Urinary bladder (tissue), 4 donors: ENCODE results near the gene INAFM1. TPM values are rescaled to one million over a fixed set of nuclear protein-coding genes. Genes with fewer than 3 reads are reported as not detected.
A peak's percentile ranks its signal among the peaks of the same experiment; 100 is the strongest.
"Not testable (repeated sequence)": the region's sequence is repeated elsewhere in the genome, so short reads cannot be mapped to it uniquely, and the experiment has no call there.

Experiments
- DNase-seq: peaks from one replicate; pipeline ENCODE4 v3.0.0-alpha.2; 2015; ENCODE audit errors: extremely low spot score
- H3K27ac ChIP-seq: one replicate; pipeline ENCODE4 v1.5.1; 2013; ENCODE audit warnings: low read depth, mild to moderate bottlenecking, moderate library complexity
- H3K36me3 ChIP-seq: one replicate; pipeline ENCODE4 v1.6.1; 2013; ENCODE audit warnings: mild to moderate bottlenecking, moderate library complexity; ENCODE audit not compliant: insufficient read depth
- H3K4me1 ChIP-seq: one replicate; pipeline ENCODE4 v1.6.1; 2013; ENCODE audit warnings: mild to moderate bottlenecking, moderate library complexity; ENCODE audit not compliant: insufficient read depth
- H3K4me3 ChIP-seq: one replicate; pipeline ENCODE4 v1.5.1; 2013; ENCODE audit warnings: low read depth, low read length
- WGBS: extraction: QIAGEN DNeasy Blood & Tissue Kit; methylation state at CpG from one replicate; pipeline ENCODE4 v1.1.7; 2013; 5-methylcytosine and 5-hydroxymethylcytosine counted together
- polyA plus RNA-seq: library from polyadenylated mRNA; stranded (reverse); fragments of 200-250 nt; gene quantifications from one replicate; pipeline ENCODE4 v1.2.3, GENCODE V29; 2013
- total RNA-seq: library from RNA; depleted of rRNA; stranded (reverse); fragments of >200 nt; gene quantifications from one replicate; pipeline ENCODE4 v1.2.3, GENCODE V29; 2014
- donor health status: healthy with polysubstance abuse.
- donor health status: healthy.

Gene INAFM1
- total and polyA plus RNA-seq, 2 donors, result 2.8 to 32.0 TPM

DNA sequence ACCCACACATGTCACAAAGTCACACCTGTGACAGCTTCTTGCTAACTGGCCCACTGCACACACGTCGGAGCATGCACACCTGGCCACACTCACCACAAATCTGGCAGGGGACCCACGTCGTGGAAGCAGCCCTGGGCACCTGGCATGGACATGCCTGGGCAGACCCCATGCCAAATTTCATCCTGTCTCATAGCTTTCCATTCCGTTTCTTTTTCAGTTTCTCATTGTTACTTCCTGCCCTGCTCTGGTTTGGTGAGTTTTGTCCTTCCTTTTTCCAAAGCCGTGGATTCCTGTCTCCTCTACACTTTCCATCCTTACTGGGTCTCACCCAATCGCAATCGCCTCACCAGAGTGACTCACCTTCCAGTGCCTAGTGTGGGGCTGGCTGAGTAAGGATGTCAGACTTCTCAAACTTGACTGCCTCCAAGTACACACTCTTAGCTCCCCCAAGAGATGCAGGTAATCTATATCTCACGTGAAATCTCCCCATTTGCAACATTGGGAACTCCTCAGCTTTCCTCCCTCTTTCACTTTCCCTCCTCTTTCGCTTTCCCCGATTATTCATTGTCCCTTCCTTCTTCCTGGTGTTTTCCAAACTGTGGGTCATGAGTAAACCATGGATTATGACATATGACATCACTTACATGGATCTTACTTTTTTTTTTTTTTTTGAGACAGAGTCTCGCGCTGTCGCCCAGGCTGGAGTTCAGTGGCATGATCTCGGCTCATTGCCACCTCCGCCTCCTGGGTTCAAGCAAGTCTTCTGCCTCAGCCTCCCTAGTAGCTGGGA lies 42.1 kb upstream of the INAFM1 start:
- no peaks in the 10 kb centered on the region for H3K4me1 ChIP-seq
- H3K27ac ChIP-seq, result peak overlapping the region; percentile 3
- no peak for DNase-seq
- WGBS, result 55% methylated on average over 16 of the region's 16 CpGs
- no peaks in the 10 kb centered on the region for H3K36me3 ChIP-seq
- no peak overlapping the region for H3K4me3 ChIP-seq

DNA sequence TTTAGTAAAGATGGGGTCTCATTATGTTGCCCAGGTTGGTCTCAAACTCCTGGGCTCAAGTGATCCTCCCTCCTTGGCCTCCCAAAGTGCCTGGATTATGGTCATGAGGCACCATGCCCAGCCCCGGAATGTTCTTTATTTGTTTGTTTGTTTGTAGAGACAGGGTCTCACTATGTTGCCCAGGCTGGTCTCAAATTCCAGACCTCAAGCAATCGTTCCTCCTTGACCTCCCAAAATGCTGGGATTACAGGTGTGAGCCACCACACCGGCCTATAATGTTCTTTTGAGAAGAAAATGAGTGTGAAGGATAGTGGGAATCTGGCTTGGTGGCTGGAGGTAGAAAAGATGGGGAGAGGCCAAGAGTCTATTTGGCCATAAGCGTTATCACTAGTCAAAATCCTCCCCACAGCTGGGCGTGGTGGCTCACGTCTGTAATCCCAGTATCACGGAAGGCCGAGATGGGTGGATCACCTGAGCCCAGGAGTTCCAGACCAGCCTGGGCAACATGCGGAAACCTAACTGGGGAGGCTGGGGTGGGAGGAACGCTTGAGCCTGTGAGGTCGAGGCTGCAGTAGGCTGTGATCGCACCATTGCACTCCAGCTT lies 38.5 kb upstream of the INAFM1 start:
- WGBS, result 84% methylated on average over 12 of the region's 12 CpGs

DNA sequence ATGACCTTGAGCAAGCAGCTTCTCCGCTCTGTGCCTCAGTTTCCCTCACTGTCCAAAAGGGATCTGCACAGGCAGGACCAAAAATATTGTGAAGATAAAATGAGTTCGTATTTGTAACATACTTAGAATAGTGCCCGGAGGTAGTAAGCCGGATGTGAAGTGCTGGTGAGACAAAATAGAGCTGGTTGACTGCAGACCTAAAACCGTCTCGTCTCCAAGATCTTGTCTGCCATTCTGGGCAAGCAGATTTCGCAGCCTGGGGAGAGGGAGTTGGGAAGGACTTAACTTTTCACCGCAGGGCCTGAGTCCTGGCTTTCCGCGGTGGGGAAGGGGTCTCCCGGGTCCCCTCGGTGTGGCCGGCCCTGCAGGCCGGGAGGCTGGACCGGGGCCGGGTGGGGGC lies 35.5 kb upstream of the INAFM1 start:
- peak overlapping the region; percentile 6 for H3K27ac ChIP-seq
- no peaks in the 10 kb centered on the region for H3K36me3 ChIP-seq
- 9% methylated on average over 16 of the region's 16 CpGs for WGBS
- H3K4me3 ChIP-seq, result peak overlapping the region; percentile 20
- no peak for DNase-seq
- no peaks in the 10 kb centered on the region for H3K4me1 ChIP-seq

More for the DNA sequence above, 38.5 kb upstream of the INAFM1 start:
- H3K4me1 ChIP-seq, result no peaks in the 10 kb centered on the region
- DNase-seq, result no peak
- no peaks in the 10 kb centered on the region for H3K36me3 ChIP-seq
- H3K27ac ChIP-seq, result no peak overlapping the region
- no peak overlapping the region for H3K4me3 ChIP-seq

DNA sequence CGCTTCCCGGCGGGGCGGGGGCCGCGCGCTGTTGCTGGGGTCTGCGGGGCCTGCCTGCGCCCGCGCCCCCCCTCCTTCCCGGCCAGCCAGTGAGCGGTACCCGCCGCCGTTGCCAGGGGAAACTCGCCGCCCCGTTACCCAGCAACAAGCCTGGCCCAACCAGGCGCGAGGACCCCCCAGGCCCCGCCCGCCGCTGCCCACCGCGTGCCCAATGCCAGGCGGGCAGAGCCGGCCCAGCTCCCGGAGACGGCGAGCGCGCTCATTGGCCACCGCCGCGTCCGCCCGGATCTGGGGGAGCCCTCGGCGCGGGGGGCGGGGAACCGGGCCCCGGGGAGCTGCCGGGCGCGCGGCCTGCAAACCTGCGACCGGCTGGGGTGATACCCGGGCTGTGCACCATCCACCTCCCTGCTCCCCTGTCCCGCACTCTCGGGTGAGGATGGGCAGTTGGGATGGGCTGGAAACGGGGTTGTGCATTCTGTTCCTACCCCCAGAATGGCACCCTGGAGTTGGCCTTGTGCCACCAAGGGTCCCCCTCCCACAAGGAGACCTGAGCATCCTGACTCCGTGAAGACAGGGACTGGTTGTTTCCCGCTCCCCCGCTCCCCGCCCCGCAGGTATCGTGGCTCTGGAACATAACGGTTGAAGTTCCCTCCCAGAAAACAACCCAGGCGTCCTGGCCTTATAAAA lies 34.9 kb upstream of the INAFM1 start:
- Histone ChIP-seq H3K36me3 (no peaks in the 10 kb centered on the region), H3K4me1 (no peaks in the 10 kb centered on the region), H3K4me3 (peak overlapping the region; percentile 20), H3K27ac (no peak overlapping the region)
- DNase-seq, result no peak
- WGBS, result 3% methylated on average over 62 of the region's 62 CpGs

DNA sequence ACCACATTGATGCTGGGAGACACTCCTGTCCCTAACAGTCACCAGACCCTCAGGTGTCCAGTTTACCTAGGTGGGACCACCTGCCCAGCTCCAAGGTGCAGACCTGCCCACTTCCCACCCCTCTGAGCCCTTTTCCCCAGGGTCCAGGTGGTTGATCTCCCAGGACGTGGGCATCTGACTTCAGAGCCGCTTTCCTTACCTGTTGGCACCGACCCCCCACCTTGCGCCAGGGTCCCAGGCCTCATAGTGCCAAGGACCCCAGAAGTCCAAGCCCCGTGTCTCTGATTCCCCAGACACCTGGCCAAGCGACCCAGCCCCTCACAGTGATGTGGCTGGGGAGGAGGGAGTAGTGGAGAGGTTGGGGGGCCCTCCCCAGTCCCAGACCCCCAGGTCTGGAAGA lies 34.1 kb upstream of the INAFM1 start:
- WGBS, result 66% methylated on average over 6 of the region's 6 CpGs
- no peaks in the 10 kb centered on the region for H3K4me1 ChIP-seq

DNA sequence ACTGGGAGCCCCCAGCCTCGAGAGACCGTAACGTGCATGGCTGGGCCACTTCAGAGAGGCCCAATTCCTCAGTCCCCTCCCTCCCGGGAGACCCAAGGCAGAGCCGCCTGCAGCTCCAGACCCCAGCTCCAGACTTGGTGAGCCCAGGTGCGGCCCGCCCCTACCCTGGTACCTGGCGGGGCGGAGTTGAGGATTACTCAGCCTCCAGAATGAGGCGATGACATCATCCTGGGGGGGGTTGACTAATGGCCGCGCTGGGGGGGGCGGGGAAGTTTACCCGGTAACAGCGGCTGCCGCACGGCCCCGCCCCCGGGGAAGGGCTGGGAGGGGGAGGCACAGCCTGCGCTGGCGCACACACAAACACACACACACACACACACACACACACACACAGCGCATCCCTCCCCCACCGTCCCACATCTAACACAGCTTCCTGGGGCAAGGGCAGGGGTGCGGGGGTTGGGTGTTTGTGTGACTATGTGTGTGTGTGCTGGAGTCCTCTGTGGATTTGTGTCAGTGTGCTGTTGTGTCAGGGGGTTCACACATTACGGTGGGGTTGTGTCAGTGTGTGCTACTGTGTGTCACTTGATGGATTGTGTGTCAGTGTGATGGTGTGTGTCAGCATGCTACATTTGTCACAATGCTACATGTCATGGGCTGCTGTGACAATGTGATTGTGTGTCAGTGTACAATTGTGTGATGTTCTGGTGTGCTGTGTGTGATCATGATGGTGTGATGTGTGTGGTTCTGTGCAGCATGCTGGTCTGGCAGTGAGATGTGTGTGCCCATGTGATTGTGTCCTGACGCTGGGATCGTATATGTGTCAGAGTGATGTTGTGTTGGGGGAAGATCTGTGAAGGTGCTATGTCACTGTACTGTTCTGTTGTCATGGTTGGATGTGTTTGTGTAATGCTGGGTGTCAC lies 33.4 kb upstream of the INAFM1 start:
- no peak overlapping the region for H3K27ac ChIP-seq
- no peaks in the 10 kb centered on the region for H3K4me1 ChIP-seq
- H3K36me3 ChIP-seq, result no peaks in the 10 kb centered on the region
- no peak overlapping the region for H3K4me3 ChIP-seq
- DNase-seq, result no peak
- whole genome bisulfite sequencing, result 9% methylated on average over 27 of the region's 27 CpGs

More for the DNA sequence above, 34.1 kb upstream of the INAFM1 start:
- Histone ChIP-seq H3K27ac (no peak overlapping the region), H3K36me3 (no peaks in the 10 kb centered on the region), H3K4me3 (no peak overlapping the region)
- no peak for DNase-seq

DNA sequence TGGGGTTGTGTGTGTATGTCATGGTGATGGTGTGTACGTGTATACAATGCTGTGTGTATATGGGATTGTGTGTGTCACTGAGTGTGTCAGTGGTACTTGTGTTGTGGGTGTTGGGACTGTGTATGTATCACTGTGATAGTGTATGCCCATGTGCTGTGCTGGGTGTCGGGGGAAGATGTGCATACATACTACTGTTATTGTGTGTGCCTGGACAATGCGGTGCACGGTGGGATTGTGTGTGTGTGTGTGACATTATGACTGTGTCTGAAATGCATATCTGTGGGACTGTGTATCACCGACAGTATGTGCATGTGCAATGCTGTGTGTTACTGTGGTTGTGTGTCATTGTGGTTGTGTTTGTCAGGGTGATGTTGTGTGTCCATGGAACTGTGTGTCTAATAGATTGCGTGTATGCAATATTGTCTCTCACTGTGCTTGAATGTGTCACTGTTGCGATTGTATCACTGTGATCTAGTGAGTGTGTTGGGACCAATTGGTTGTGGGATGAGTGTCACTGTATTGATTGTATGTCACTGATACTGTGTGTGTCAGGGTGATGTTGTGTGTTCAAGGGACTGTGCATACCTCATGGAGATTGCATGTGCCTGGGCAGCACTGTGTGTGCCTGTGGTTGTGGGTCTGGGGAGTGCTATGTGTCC lies 32.6 kb upstream of the INAFM1 start:
- H3K36me3 ChIP-seq, result no peaks in the 10 kb centered on the region
- no peak overlapping the region for H3K4me3 ChIP-seq
- DNase-seq, result no peak
- 83% methylated on average over 7 of the region's 7 CpGs for WGBS
- no peak overlapping the region for H3K27ac ChIP-seq
- no peaks in the 10 kb centered on the region for H3K4me1 ChIP-seq

DNA sequence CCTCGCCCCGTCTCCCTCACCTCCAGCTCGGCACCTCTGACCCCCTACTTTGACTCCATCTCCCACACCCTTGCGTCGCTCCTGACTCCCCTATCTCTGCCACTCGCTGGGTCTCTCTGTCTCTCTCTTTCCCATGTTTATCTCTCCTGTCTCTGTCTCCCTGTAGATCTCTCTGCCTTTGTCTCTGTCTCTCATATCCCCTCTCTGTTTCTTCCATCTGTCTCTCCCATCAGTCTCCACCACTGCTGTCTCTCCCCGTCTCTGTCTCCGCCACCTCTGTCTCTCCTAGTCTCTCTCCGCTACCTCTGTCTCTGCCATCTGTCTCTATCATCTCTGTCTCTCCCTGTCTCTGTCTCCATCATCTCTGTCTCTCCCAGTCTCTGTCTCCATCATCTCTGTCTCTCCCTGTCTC lies 31.3 kb upstream of the INAFM1 start:
- H3K36me3 ChIP-seq, result no peaks in the 10 kb centered on the region
- no peak for DNase-seq
- H3K27ac ChIP-seq, result no peak overlapping the region
- 19% methylated on average over 7 of the region's 9 CpGs for WGBS
- H3K4me1 ChIP-seq, result no peaks in the 10 kb centered on the region
- H3K4me3 ChIP-seq, result no peak overlapping the region

DNA sequence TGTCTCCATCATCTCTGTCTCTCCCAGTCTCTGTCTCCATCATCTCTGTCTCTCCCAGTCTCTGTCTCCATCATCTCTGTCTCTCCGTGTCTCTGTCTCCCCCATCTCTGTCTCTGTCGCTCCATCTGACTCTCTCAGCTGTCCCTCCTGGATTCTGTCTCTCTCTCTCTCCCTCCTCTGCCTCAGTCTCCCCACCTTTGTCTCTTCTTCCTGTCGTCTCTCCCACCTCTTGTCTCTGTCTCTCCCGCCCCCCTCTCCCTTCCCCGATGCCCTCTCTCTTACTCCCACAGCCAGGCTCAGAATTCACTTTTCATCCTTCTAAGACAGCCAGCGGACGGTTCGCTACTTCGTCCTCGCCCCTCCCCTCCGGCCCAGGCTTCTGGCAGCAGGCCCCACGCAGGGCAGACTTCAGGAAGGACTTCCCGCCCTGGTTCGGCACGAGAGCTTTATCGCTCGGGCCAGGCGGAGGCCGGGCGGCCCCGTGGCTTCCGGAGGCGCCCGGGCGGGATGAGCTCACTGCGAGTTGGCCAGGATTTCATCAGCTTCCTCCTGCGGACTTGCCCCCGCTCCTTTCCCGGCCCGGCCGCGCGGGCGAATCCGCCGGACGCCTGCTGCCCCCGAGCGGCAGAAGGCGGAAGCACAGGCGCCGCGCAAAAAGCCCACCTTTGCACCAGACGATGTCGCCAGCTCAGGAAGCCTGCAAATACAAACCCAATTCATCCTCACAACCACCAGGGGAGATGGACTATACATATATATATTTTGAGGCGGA lies 30.7 kb upstream of the INAFM1 start:
- 3% methylated on average over 46 of the region's 46 CpGs for WGBS
- no peak overlapping the region for H3K4me3 ChIP-seq
- H3K36me3 ChIP-seq, result no peaks in the 10 kb centered on the region
- DNase-seq, result peak; percentile 71
- H3K4me1 ChIP-seq, result no peaks in the 10 kb centered on the region
- H3K27ac ChIP-seq, result peak overlapping the region; percentile 28

DNA sequence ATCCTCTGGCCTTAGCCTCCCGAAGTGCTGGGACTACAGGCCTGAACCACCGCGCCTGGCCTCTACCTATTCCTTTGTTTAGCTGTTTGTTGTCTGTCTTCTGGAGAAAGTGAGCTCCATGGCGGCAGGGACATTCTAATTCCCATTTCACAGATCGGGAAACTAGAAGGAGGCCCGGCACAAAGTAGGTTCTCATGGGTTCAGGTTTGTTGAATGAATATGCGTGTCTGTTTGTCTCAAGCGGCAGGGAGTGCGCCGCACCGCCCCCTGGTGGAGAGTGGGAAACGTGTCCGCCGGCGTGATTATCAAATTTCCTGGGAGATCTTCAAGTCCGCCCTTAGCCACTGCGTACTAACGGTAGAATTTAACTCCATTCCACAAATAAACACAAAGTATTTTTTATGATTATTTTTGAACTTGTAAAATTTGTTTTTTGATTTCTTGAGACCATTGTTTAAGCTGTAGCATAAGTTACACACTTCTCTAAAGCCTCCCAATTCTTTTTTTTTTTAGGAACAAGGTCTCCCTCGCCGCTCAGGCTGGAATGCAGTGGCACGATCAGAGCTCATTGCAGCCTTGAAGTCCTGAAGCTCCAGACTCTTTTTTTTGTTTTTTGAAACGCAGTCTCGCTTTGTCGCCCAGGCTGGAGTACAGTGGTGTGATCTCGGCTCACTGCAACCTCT lies 27.2 kb upstream of the INAFM1 start:
- WGBS, result 32% methylated on average over 25 of the region's 25 CpGs
- Histone ChIP-seq H3K4me1 (no peaks in the 10 kb centered on the region), H3K27ac (no peak overlapping the region), H3K36me3 (no peaks in the 10 kb centered on the region), H3K4me3 (no peak overlapping the region)
- DNase-seq, result no peak

DNA sequence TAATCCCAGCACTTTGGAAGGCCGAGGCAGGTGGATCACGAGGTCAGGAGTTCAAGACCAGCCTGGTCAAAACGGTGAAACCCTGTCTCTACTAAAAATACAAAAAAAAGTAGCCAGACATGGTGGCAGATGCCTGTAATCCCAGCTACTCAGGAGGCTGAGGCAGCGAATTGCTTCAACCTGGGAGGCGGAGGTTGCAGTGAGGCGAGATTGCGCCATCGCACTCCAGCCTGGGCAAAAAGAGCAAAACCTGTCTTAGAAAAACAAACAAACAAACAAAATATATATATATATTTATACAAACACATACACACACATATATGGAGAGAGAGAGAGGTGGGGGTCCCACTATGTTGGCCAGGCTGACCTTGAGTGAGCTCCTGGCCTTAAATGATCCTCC lies 21.7 kb upstream of the INAFM1 start:
- H3K36me3 ChIP-seq, H3K4me1 ChIP-seq, H3K4me3 ChIP-seq, DNase-seq, H3K27ac ChIP-seq: not testable (repeated sequence)
- WGBS, result 83% methylated on average over 8 of the region's 8 CpGs

DNA sequence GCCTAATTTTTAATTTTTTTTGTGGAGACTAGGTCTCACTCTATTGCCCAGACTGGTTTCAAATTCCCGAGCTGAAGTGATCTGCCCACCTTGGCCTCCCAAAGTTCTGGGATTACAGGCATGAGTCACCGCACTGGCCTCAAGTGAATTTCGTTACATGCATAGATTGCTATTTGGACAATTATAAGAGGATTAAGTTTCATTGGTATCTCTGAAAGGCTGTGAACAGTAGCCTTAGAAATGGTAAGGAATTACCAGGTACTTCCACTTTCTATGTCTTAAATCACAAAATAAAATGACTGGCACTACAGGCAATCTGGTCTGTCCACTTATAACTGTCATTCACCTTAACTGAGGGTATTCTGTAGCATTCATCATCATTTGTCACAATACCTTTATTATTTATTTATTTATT lies 21.2 kb upstream of the INAFM1 start:
- no peak overlapping the region for H3K27ac ChIP-seq

More for the DNA sequence above, 21.2 kb upstream of the INAFM1 start:
- Histone ChIP-seq H3K4me1 (no peaks in the 10 kb centered on the region), H3K36me3 (no peaks in the 10 kb centered on the region), H3K4me3 (no peak overlapping the region)
- WGBS, result 63% methylated on average over 3 of the region's 3 CpGs
- DNase-seq, result no peak
